ENCODE results near the gene PER1.
A peak's percentile ranks its signal among the peaks of the same experiment; 100 is the strongest.

Gene PER1

GRCh38 chr17:8164815-8165131, 12.6 kb upstream of the PER1 start:
- no peak for DNase-seq

DNA sequence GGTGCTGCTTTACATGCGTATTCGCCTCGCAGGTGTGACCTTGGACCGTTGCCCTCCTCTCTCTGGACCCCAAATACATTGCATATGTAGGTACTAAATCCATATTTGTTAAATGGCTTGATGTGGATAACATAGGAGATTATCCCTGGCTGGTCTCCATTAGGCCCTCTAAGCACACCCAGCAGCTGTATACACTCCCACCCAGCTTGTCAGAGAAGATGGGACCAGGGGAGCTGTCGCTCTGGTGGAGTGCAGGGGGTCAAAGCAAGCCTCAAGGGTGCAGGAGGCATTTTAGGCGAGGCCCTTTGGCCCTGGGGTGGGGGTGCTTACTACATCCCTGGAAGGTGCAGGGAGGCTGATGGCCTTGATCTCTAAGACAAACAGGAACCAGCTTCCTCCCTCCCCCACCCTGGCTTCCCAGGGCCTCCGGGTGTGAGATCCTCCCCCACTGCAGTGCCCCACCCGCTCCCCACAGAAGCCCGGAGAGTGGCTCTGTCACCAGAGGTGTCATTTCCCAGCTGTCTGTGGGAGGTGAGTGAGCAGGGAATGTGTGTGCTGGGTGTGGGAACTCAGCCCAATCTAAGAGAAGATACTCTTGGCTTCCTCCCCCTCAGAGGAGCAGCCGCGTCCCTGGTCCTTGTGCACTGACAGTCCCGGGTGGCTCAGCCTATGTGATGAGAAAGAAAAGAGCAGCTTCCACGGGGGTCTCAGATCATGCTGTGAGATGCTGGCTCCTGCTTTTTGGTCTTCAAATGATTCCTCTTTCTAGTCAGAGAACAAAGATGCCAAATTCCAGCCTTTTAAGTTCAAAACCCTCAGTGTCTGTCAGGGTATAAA, 12.0 kb upstream of the PER1 start:
- peak; percentile 85 for DNase-seq

- DNase-seq, result no peak
Observed at GRCh38 chr17:8162997-8163977, 11.1 kb upstream of the PER1 start.

- peak; percentile 79 for DNase-seq
Observed at GRCh38 chr17:8162233-8162996, 10.2 kb upstream of the PER1 start, which contains the start of gene VAMP2. VAMP2 (minus strand) TSS chr17:8162948; CDS start chr17:8162879, 69 bp downstream.

DNA sequence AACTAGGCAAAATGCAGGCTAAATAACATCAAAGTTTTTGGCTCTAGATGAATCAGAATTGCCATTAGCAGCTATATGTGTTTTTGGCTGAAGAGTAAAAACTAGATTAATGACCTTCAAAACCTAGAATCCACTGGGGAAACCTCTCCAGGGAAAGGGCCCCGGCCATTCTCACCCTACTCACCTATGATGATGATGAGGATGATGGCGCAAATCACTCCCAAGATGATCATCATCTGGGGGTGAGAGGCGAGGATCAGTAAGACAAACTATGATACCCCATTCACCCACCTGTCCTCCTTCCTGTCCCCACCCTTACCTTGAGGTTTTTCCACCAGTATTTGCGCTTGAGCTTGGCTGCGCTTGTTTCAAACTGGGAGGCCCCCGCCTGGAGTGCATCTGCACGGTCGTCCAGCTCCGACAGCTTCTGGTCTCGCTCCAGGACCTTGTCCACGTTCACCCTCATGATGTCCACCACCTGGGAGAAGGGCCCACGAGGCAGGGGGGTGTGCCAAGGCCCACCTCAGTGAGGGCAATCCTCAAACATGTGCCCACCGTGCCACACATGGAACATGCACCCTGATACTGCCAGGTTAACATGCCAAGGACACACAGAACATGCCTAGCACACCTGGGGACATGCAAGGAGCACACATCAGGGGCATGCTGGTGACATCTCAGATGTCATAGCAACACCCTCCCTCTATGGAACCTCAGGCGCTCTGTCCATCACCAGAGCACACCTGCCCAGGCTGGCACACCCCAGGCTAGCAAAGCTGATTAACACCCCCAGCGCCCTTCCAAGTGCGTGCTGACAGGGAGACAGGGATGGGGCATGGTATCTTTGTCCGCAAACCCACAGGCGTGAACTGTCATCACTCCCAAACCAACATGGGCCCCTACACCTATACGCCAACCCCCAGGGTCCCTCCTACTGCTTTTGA, 9.4 kb upstream of the PER1 start:
- DNase-seq, result no peak

- no peak for DNase-seq
Observed at GRCh38 chr17:8160741-8161221, 8.6 kb upstream of the PER1 start.

DNA sequence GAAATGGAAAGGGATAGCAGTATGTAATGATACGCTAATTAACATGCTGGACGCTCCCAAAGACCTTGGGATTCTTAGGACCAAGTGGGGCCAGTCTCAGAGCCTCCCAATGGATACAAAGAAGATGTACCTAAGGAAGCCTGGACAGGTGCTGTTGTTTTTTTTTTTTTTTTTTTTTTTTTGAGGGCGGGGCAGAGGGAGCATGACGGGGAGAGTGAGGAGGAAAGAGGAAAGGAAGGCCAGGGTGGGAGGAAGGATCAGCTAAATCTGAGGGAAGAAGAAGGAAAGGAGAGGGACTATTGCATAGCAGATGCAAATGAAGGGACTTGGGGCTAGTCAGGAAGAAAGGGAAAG, 8.0 kb upstream of the PER1 start:
- no peak for DNase-seq

DNA sequence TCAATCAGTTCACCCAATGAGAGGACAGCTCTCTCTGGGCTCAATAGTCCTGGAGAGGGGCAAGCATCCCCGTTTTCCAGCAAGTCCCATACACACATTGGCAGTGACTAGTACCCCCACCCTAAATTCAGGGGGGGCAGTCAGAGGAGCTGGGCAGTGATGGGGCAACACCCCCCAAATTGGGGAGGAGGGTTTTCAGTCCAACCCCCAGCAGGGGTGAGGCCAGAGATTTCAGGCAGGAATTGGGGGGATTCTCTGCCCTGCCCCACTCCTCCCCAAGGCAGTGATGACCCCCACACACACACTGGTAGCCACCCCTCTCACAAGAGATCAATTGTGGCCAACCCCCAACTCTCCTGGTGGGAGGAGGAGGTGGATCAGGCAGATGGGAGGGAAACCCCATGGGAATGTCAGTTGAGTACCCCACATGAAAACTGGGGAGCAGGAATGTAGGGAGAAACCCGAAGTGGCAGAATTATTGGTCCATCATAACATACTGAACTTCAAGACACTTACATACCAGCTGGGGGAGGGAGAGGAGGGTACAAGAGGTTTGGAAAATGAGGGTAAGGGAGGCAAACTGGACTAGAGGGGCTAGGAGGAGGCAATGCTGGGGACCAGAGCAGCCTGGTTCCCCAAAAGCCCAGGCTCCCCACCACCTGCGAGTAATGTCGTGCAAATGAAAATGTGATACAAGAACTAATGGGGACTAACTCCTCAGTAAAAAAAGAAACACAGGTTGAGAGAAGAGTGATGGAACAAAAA, 7.4 kb upstream of the PER1 start:
- DNase-seq, result no peak

DNA sequence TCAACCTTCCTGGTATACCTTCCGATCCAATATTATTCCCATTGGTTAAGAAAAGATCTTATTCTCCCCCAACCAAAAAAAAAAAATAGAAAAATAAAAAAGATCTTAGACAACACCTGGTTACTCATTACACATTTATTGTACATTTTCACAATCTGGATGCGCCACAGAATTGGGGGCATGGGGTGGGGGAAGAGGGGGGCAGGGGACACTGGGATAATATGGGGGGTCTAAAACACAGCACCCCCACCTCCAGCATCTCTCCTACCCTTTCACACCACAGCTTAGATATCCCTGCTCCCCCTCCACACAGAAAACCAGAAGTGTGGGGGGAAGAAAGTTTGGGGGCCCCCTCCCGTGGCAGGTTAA, 6.8 kb upstream of the PER1 start:
- no peak for DNase-seq

DNA sequence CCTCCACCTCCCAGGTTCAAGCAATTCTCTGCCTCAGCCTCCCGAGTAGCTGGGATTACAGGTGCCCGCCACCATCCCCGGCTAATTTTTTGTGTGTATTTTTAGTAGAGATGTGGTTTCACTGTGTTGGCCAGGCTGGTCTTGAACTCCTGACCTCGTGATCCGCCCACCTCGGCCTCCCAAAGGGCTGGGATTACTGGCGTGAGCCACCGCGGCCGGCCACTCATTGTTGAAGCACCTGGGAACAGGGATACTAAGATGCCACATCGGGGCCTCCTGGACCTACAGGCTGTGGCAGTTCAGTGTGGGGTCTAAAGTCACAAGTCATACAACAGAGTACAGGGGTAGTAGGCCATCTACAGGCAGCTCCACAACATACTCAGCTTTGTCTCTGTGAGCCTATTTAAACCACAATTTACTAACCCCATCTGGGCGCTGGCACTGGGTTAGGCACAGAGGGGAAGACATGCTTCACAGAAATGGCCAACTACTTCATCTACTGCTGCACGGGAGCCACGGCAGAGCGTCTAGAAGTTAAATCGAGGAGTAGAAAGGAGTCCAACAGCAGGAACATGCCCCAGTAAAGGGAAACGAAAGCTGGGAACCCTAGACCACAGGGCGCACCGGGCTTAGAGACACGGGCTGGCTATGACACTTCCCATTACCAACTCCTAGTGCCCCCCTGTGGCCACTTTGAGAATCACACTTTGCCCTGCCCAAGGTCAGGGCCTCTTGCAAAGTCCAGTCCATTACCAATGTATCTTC, 6.2 kb upstream of the PER1 start:
- peak; percentile 91 for DNase-seq

DNA sequence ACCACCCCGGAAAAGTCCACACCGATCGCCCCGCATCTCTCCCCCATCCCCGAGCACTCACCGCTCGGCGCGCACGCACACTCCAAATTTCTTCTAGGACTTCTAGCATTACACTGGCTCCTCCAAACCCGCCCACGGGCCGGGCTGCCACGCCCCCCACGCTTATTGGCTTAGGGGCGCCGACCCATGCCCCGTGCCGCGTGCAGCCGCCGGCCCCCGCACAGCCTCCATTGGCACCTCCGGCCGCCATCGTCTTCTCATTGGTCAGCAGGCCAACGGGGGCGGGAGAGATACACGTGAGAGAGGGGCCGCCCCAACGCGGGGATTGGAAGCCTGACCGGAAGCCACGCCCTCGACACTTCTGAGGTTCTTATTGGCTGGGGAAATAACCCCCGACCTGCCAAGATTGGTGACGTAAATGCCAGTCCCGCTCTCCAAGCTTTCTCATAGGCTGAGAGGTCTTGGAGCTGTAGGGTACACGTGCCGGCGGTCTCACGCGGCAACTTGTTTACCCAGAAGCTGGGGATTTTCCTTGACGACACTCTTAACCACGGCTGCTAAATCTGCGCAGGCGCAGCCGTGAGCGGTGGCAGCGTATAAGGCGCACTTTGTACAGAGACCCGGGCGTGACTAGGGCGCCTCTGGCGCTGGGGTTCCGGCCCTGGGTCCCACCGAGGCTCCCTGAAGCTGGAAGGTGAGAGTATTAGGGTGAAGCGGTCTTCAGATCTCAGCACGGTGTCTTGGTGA, 4.2 kb upstream of the PER1 start:
- DNase-seq, result peak; percentile 100

GRCh38 chr17:8155996-8156245, 3.7 kb upstream of the PER1 start:
- DNase-seq, result no peak

- DNase-seq, result no peak
Observed at GRCh38 chr17:8155231-8155995, 3.2 kb upstream of the PER1 start.

- no peak for DNase-seq
Observed at GRCh38 chr17:8154608-8155155, 2.5 kb upstream of the PER1 start.

DNA sequence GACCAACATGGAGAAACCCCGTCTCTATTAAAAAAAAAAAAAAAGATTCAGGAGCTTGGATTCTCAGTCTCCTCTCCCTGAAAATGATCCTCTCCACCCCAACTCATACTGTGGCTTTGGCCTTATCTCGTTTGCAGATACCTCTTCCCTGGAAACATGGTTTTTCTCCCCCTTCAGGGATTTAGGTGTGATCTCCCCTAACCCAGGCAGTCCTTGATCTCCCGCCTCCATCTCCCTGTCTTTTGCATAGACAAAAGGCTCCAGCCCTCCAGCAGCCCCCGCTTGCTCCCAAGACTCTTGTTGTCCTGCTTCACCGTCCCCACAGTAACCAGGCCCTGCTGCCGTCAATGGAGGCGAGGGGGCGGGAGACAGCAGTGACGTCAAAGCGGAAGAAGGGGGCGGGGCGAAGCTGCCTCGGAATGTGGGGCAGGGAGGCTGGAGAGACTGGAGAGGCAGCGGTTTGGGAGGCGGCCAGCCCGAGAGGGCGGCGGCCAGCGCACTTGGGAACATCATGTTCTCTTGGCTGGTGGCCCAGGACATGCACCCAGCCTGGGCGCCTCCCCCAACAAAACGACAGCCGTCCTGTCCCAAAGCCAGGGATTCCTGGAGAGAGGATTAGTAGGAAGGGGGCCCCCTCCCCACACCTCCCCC, 1.9 kb upstream of the PER1 start:
- peak; percentile 89 for DNase-seq

DNA sequence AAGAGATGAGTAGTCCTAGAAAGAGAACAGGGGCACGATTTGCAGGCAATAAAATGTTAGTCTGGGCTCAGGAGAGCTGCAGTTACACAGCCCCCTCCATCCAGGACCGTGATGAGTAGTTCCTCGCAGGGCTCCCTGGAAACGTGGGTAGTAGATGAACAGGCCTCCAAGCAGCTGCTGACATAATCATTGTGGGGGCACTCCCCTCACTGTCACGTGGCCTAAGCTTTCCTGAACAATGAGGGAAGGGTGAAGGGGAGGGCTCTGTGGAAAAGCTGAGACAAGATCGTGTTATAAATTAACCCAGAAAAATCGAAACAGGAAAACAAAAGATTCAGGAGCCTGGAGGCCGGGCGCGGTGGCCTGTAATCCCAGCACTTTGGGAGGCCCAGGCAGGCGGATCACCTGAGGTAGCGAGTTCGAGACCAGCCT, 1.3 kb upstream of the PER1 start:
- DNase-seq, result peak; percentile 45

GRCh38 chr17:8153031-8153451, 837 bp upstream of the PER1 start:
- no peak for DNase-seq

DNA sequence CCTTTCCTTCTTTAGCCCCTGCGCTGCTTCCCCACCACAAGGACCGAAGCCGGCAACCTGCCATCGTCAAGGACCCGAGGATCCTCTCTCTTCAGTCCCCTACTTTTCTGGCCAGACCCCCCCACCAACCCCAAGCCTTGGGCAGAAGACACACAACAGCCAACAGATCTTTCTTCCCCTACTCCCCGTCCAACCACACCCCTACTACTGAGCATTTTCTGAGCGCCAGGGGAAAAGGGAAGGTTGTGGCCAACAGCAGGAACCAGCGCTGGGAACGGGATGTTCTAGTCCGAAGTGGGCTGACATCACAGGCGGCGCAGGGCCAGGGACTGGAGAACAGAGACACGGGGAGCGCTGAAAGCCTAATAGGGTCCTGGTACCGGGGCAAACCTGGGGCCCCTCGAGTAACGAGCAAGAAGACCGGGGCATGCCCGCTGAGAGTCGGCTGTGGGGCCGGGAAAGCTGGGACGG, 528 bp downstream of the PER1 start:
- DNase-seq, result no peak
